H1 (cell line): Measurements from ENCODE around the gene PITPNC1. TPM values are rescaled to one million over a fixed set of nuclear protein-coding genes. Genes with fewer than 3 reads are reported as not detected.

Experiments used
- CTCF ChIA-PET: fragments of 300-600 bp; sonication (Branson Sonifier 250); formaldehyde crosslinking; loops from one replicate; lab custom pipeline; 2021; ENCODE audit not compliant: partially characterized antibody; lab: Charles Lee
- POLR2A ChIA-PET: fragments of 300-600 bp; sonication (Branson Sonifier 250); formaldehyde crosslinking; loops from one replicate; lab custom pipeline; 2021; ENCODE audit warnings: inconsistent platforms; ENCODE audit not compliant: partially characterized antibody; lab: Charles Lee
- DNase-seq, 2 experiments: peaks; one replicate each; pipeline versions ENCODE4 v3.0.0 to v3.0.0-alpha.2; 2010 to 2022; ENCODE audit warnings: low spot score in 2 of 2, low read depth in 1 of 2, mixed read lengths in 1 of 2
- FAIRE-seq: peaks from 2 replicates; lab custom pipeline; 2011; peaks lifted over from hg19 to GRCh38; lab: Jason Lieb, UNC
- H2AFZ ChIP-seq: 2 replicates; pipeline ENCODE4 v1.8.1; 2012; ENCODE audit warnings: low read length, inconsistent platforms
- H2AK5ac ChIP-seq: 2 replicates; pipeline ENCODE4 v1.6.1; 2013; ENCODE audit warnings: low read depth, low read length
- H2BK120ac ChIP-seq: replicated peaks from 2 replicates; pipeline ENCODE3; 2013; ENCODE audit warnings: low read depth, low read length, inconsistent platforms
- H2BK12ac ChIP-seq: 2 replicates; pipeline ENCODE4 v1.6.1; 2013; ENCODE audit warnings: low read depth, low read length
- H2BK15ac ChIP-seq: 2 replicates; pipeline ENCODE4 v1.6.1; 2013; ENCODE audit warnings: low read length
- H2BK20ac ChIP-seq: 2 replicates; pipeline ENCODE4 v1.6.1; 2013; ENCODE audit warnings: low read length
- H2BK5ac ChIP-seq: 2 replicates; pipeline ENCODE4 v1.6.1; 2013; ENCODE audit warnings: low read depth, low read length
- H3K14ac ChIP-seq: 2 replicates; pipeline ENCODE4 v1.6.1; 2013; ENCODE audit warnings: inconsistent platforms; ENCODE audit not compliant: insufficient read length
- H3K18ac ChIP-seq: 2 replicates; pipeline ENCODE4 v1.6.1; 2013; ENCODE audit warnings: low read length; ENCODE audit errors: extremely low read depth
- H3K23ac ChIP-seq: 2 replicates; pipeline ENCODE4 v1.6.1; 2013; ENCODE audit warnings: inconsistent platforms; ENCODE audit not compliant: insufficient read length
- H3K23me2 ChIP-seq: 2 replicates; pipeline ENCODE4 v1.6.1; 2013; ENCODE audit warnings: low read depth, low read length
- H3K27ac ChIP-seq: 2 replicates; pipeline ENCODE4 v1.6.1; 2011; ENCODE audit warnings: low read depth, low read length, inconsistent platforms
- H3K27me3 ChIP-seq, 4 experiments: replicated peaks in 1 of 4; 1 replicate in 1 of 4; 2 replicates in 3 of 4; pipeline versions ENCODE4 v1.6.1 to v1.8.1; 2011 to 2013; ENCODE audit warnings: low read length in 3 of 4, mild to moderate bottlenecking in 3 of 4, inconsistent platforms in 2 of 4, mixed read lengths in 2 of 4, moderate library complexity in 1 of 4; ENCODE audit not compliant: control insufficient read depth in 3 of 4, insufficient read depth in 3 of 4; ENCODE audit errors: extremely low read depth in 1 of 4
- H3K36me3 ChIP-seq, 4 experiments: 2 replicates each; pipeline versions ENCODE4 v1.6.1 to v1.8.1; 2011 to 2013; ENCODE audit warnings: mild to moderate bottlenecking in 4 of 4, low read length in 3 of 4, moderate library complexity in 2 of 4, control low read depth in 1 of 4, inconsistent platforms in 1 of 4; ENCODE audit not compliant: insufficient read depth in 4 of 4, control insufficient read depth in 2 of 4
- H3K4ac ChIP-seq: replicated peaks from 2 replicates; pipeline ENCODE3; 2013; ENCODE audit warnings: low read length, low read depth, mixed read lengths, inconsistent platforms; ENCODE audit not compliant: insufficient read length
- H3K4me1 ChIP-seq, 4 experiments: replicated peaks in 1 of 4; 1 replicate in 1 of 4; 2 replicates in 3 of 4; pipeline versions ENCODE4 v1.6.1 to v1.8.1; 2011 to 2013; ENCODE audit warnings: low read length in 3 of 4, inconsistent platforms in 2 of 4, mixed read lengths in 1 of 4; ENCODE audit not compliant: insufficient read depth in 4 of 4, control insufficient read depth in 3 of 4
- H3K4me2 ChIP-seq, 2 experiments: 2 replicates each; pipeline versions ENCODE4 v1.6.1 to v1.8.1; 2011 to 2013; ENCODE audit warnings: low read depth in 2 of 2, low read length in 2 of 2, control low read depth in 1 of 2, inconsistent platforms in 1 of 2, mild to moderate bottlenecking in 1 of 2; ENCODE audit not compliant: insufficient read depth in 1 of 2
- H3K4me3 ChIP-seq, 4 experiments: fragments of 200-600, 300-600 bp in 1 of 4; sonication (generic), shearing (Covaris generic), sonication (Bioruptor Twin) in 1 of 4; 2 replicates each; pipeline versions ENCODE4 v1.5.1 to v1.8.1; 2011 to 2016; ENCODE audit warnings: low read length in 4 of 4, low read depth in 3 of 4, control low read depth in 2 of 4, inconsistent platforms in 2 of 4, mild to moderate bottlenecking in 2 of 4, mixed read lengths in 1 of 4, moderate library complexity in 1 of 4; ENCODE audit not compliant: insufficient read depth in 2 of 4; ENCODE audit errors: extremely low read depth in 1 of 4
- H3K56ac ChIP-seq: replicated peaks from 2 replicates; pipeline ENCODE3; 2013; ENCODE audit warnings: low read depth, mild to moderate bottlenecking, mixed read lengths, low read length, inconsistent platforms; ENCODE audit not compliant: insufficient read length
- H3K79me1 ChIP-seq: 2 replicates; pipeline ENCODE4 v1.6.1; 2013; ENCODE audit warnings: low read depth, low read length, control low read depth
- H3K79me2 ChIP-seq, 2 experiments: 2 replicates each; pipeline versions ENCODE4 v1.6.1 to v1.8.1; 2012 to 2013; ENCODE audit warnings: low read length in 2 of 2, mild to moderate bottlenecking in 2 of 2, inconsistent platforms in 1 of 2; ENCODE audit not compliant: insufficient read depth in 2 of 2, control insufficient read depth in 1 of 2
- H3K9ac ChIP-seq, 4 experiments: replicated peaks in 1 of 4; 1 replicate in 1 of 4; 2 replicates in 3 of 4; pipeline versions ENCODE4 v1.6.1 to v1.8.1; 2011 to 2013; ENCODE audit warnings: low read depth in 3 of 4, low read length in 3 of 4, control low read depth in 2 of 4, mild to moderate bottlenecking in 2 of 4, moderate library complexity in 2 of 4, inconsistent platforms in 1 of 4; ENCODE audit errors: extremely low read depth in 1 of 4
- H3K9me3 ChIP-seq, 2 experiments: 2 replicates each; pipeline versions ENCODE4 v1.6.1 to v1.8.1; 2012 to 2013; ENCODE audit warnings: mild to moderate bottlenecking in 2 of 2, moderate library complexity in 2 of 2, control low read depth in 1 of 2, inconsistent platforms in 1 of 2, low read depth in 1 of 2, low read length in 1 of 2, mixed read lengths in 1 of 2; ENCODE audit not compliant: insufficient read depth in 2 of 2
- H4K20me1 ChIP-seq, 2 experiments: replicated peaks in 1 of 2; 2 replicates each; pipeline versions ENCODE3 to v1.8.1; 2011 to 2013; ENCODE audit warnings: inconsistent platforms in 2 of 2, low read length in 2 of 2, mild to moderate bottlenecking in 1 of 2; ENCODE audit not compliant: insufficient read depth in 2 of 2, control insufficient read depth in 1 of 2
- H4K5ac ChIP-seq: 2 replicates; pipeline ENCODE4 v1.6.1; 2013; ENCODE audit warnings: low read length, low read depth, mixed read lengths, inconsistent platforms; ENCODE audit not compliant: insufficient read length
- H4K8ac ChIP-seq: 2 replicates; pipeline ENCODE4 v1.8.0; 2013; ENCODE audit warnings: mild to moderate bottlenecking, moderate library complexity, low read length, inconsistent platforms; ENCODE audit not compliant: insufficient read depth; ENCODE audit errors: extremely low read depth
- H4K91ac ChIP-seq: replicated peaks from 2 replicates; pipeline ENCODE3; 2013; ENCODE audit warnings: low read length, mixed read lengths, inconsistent platforms; ENCODE audit not compliant: insufficient read length
- ASH2L ChIP-seq: fragments of 200-600, 300-600 bp; sonication (generic); IDR thresholded peaks from one replicate; pipeline ENCODE4 v1.7.1; 2017; ENCODE audit warnings: low read length
- BACH1 ChIP-seq: IDR thresholded peaks from 2 replicates; pipeline ENCODE4 v1.6.1; 2012; ENCODE audit warnings: low read length, improper control_type of control experiment
- BRCA1 ChIP-seq: IDR thresholded peaks from 2 replicates; pipeline ENCODE4 v1.6.1; 2012; ENCODE audit warnings: low read depth, low read length, improper control_type of control experiment
- EGR1 ChIP-seq: IDR thresholded peaks from 2 replicates; pipeline ENCODE4 v1.6.1; 2011; ENCODE audit warnings: low read depth, low read length, borderline replicate concordance
- POLR2A ChIP-seq, 2 experiments: IDR thresholded peaks; 1 replicate in 1 of 2; 2 replicates in 1 of 2; pipeline ENCODE4 v1.6.1; 2011; ENCODE audit warnings: low read depth in 2 of 2, low read length in 2 of 2, mild to moderate bottlenecking in 2 of 2; ENCODE audit errors: control extremely low read depth in 1 of 2
- RXRA ChIP-seq: IDR thresholded peaks from 2 replicates; pipeline ENCODE4 v1.6.1; 2011; ENCODE audit warnings: low read depth, mild to moderate bottlenecking, low read length, moderate library complexity; ENCODE audit not compliant: insufficient read depth
- SIN3A ChIP-seq, 2 experiments: IDR thresholded peaks in 1 of 2; conservative IDR thresholded peaks in 1 of 2; 2 replicates each; pipeline ENCODE4 v1.6.1; 2011 to 2012; ENCODE audit warnings: low read length in 2 of 2, improper control_type of control experiment in 1 of 2, low read depth in 1 of 2, mild to moderate bottlenecking in 1 of 2
- SP2 ChIP-seq: IDR thresholded peaks from 2 replicates; pipeline ENCODE4 v1.6.1; 2012; ENCODE audit warnings: mild to moderate bottlenecking, low read length, inconsistent platforms
- WGBS, 2 experiments: shearing (Covaris generic) in 1 of 2; methylation state at CpG; one replicate each; pipeline versions ENCODE4 v1.1.6 to v1.1.7; 2013 to 2015; ENCODE audit warnings: low lambda C conversion rate in 2 of 2, mixed read lengths in 2 of 2, inconsistent platforms in 1 of 2, low coverage in 1 of 2, missing lambda C conversion rate in 1 of 2; ENCODE audit not compliant: insufficient replicate concordance in 2 of 2, insufficient coverage in 1 of 2, insufficient read length in 1 of 2; ENCODE audit errors: extremely low coverage in 1 of 2, missing lambda C conversion rate in 1 of 2; 5-methylcytosine and 5-hydroxymethylcytosine counted together
- polyA plus RNA-seq, 7 experiments: library from polyadenylated mRNA; depleted of rRNA in 3 of 7; stranded (reverse) in 5 of 7; unstranded in 2 of 7; fragments of >200 nt in 5 of 7; fragments of 200-250 nt in 2 of 7; gene quantifications; 1 replicate in 5 of 7; 2 replicates in 1 of 7; 4 replicates in 1 of 7; pipeline versions ENCODE4 v1.2.1 to v1.2.3, GENCODE V29; 2011 to 2013; ENCODE audit warnings: missing spikeins in 2 of 7, mixed read lengths in 2 of 7
- total RNA-seq: library from RNA; stranded (reverse); fragmentation: NEBNext Ultra II Directional; extraction: Animal tissue kit (Norgen Biotek cat#: 25700); gene quantifications from 2 replicates; pipeline ENCODE4 v1.2.1, GENCODE V29; 2021

PITPNC1 gene
- total and polyA plus RNA-seq, 2 of the 8 experiments (the other 6 are each of a cell fraction or from before 2014, with no cell fraction given) = 17.6 to 54.7 TPM

DNA sequence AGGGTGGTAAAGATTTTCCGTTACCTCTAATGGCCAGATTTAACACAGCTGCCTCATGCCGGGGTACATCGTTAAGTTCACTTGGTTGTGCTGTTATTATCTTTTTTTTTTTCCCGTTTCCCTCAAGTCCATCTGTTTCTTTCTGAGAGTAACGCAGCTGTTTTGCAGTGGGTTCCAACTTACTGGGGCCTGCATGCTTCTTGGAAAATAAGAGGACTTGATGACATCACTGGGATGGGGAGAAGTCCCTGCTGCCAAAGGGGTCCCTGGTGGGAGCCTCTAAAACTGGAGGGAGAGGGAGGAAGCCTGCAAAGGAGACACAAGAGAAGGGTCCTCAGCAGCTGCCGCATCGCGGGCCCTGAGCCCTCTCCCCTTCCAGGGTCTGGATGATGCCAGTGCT lies 262.9 kb downstream of the PITPNC1 start:
- Histone ChIP-seq H3K9me3 (no peaks in the 10 kb centered on the region), H2BK120ac (no peak overlapping the region), H3K23me2 (no peaks in the 10 kb centered on the region), H3K18ac (no peak overlapping the region), H3K56ac (no peak overlapping the region), H3K79me1 (no peaks in the 10 kb centered on the region), H3K36me3 (no peaks in the 10 kb centered on the region), H2BK12ac (no peak overlapping the region), H3K79me2 (no peaks in the 10 kb centered on the region), H3K14ac (no peak overlapping the region), H4K8ac (no peak overlapping the region), H3K27me3 (no peaks in the 10 kb centered on the region), H2BK5ac (no peak overlapping the region), H4K5ac (no peak overlapping the region), H3K27ac (no peak overlapping the region), H2AFZ (no peak overlapping the region), H3K9ac (no peak overlapping the region), H4K20me1 (no peaks in the 10 kb centered on the region), H3K4me1 (no peaks in the 10 kb centered on the region), H2BK15ac (no peak overlapping the region), H3K4me3 (no peak overlapping the region), H3K4me2 (no peak overlapping the region), H4K91ac (no peak overlapping the region), H3K4ac (no peak overlapping the region), H2AK5ac (no peak overlapping the region), H2BK20ac (no peak overlapping the region), H3K23ac (no peak overlapping the region)
- ChIA-PET CTCF (interaction anchor here (0.6 to 1.7 kb wide), 7 partner anchors 9 to 239 kb away, joined by 3 to 4 read pairs (median 3); no protein-coding TSS in a partner anchor), POLR2A (no interaction called here)
- FAIRE-seq (no peak), DNase-seq (no peak)
- 98% methylated on average over 8 of the region's 8 CpGs; no CpG with 5 or more reads in 1 of the 2 experiments for WGBS, 2 experiments
- TF ChIP-seq EGR1 = no peak
- no peak for TF ChIP-seq BRCA1
- TF ChIP-seq ASH2L = no peak
- no peak for TF ChIP-seq SP2
- no peak for TF ChIP-seq BACH1
- TF ChIP-seq SIN3A (conservative IDR thresholded peaks at IDR 0.05 in 1 of 2, IDR thresholded peaks at IDR 0.05 in 1 of 2; ENCODE audit: low read depth in 1 of 2, low read length in 2 of 2) = no peak
- TF ChIP-seq POLR2A (IDR thresholded peaks at IDR 0.05; ENCODE audit: control extremely low read depth in 1 of 2, low read depth in 2 of 2, low read length in 2 of 2) = no peak
- TF ChIP-seq RXRA = no peak
